Mesenchymal stem cell (in vitro differentiated cells and primary cell): ENCODE results near the gene KNSTRN.

Source experiments
- DNase-seq: peaks from one replicate; pipeline ENCODE4 v3.0.0-alpha.2; 2013
- H2AFZ ChIP-seq: one replicate; pipeline ENCODE4 v1.6.1; 2013; ENCODE audit warnings: low read depth, mild to moderate bottlenecking, control low read depth, inconsistent platforms, low read length, moderate library complexity
- H2AK5ac ChIP-seq: 2 replicates; pipeline ENCODE4 v1.6.1; 2013; ENCODE audit warnings: low read length, moderate library complexity, mild to moderate bottlenecking, inconsistent platforms; ENCODE audit not compliant: severe bottlenecking
- H2BK120ac ChIP-seq: one replicate; pipeline ENCODE4 v1.6.1; 2013; ENCODE audit warnings: low read depth, mild to moderate bottlenecking, inconsistent platforms, low read length, moderate library complexity
- H2BK12ac ChIP-seq, 2 experiments: one replicate each; pipeline ENCODE4 v1.6.1; 2013; ENCODE audit warnings: inconsistent platforms in 2 of 2, low read length in 2 of 2, mild to moderate bottlenecking in 2 of 2, moderate library complexity in 2 of 2, control low read depth in 1 of 2
- H2BK15ac ChIP-seq: one replicate; pipeline ENCODE4 v1.6.1; 2013; ENCODE audit warnings: mild to moderate bottlenecking, low read depth, inconsistent platforms; ENCODE audit not compliant: poor library complexity, severe bottlenecking
- H2BK5ac ChIP-seq: 2 replicates; pipeline ENCODE4 v1.6.1; 2013; ENCODE audit warnings: low read depth, mild to moderate bottlenecking, low read length, control low read depth, inconsistent platforms; ENCODE audit not compliant: poor library complexity, severe bottlenecking
- H3K14ac ChIP-seq, 2 experiments: one replicate each; pipeline ENCODE4 v1.6.1; 2013; ENCODE audit warnings: inconsistent platforms in 2 of 2, low read length in 2 of 2, control low read depth in 1 of 2, mild to moderate bottlenecking in 1 of 2, moderate library complexity in 1 of 2
- H3K18ac ChIP-seq, 2 experiments: one replicate each; pipeline ENCODE4 v1.6.1; 2013; ENCODE audit warnings: inconsistent platforms in 2 of 2, low read length in 2 of 2, control low read depth in 1 of 2, low read depth in 1 of 2, mild to moderate bottlenecking in 1 of 2
- H3K23ac ChIP-seq, 2 experiments: one replicate each; pipeline ENCODE4 v1.6.1; 2013; ENCODE audit warnings: inconsistent platforms in 2 of 2, low read length in 2 of 2, mild to moderate bottlenecking in 2 of 2, moderate library complexity in 2 of 2, control low read depth in 1 of 2
- H3K27ac ChIP-seq: 2 replicates; pipeline ENCODE4 v1.5.1; 2013; ENCODE audit warnings: mild to moderate bottlenecking, moderate library complexity, low read length, control low read depth, inconsistent platforms; ENCODE audit not compliant: poor library complexity, severe bottlenecking
- H3K27me3 ChIP-seq, 2 experiments: 2 replicates each; pipeline versions ENCODE4 v1.6.1 to v1.7.0; 2013; ENCODE audit warnings: low read length in 2 of 2, mild to moderate bottlenecking in 2 of 2, moderate library complexity in 2 of 2, control low read depth in 1 of 2, inconsistent platforms in 1 of 2; ENCODE audit not compliant: control insufficient read depth in 1 of 2, insufficient read depth in 1 of 2
- H3K36me3 ChIP-seq, 2 experiments: 2 replicates each; pipeline versions ENCODE4 v1.6.1 to v1.7.0; 2013; ENCODE audit warnings: low read length in 2 of 2, control low read depth in 1 of 2, inconsistent platforms in 1 of 2, low read depth in 1 of 2, mild to moderate bottlenecking in 1 of 2; ENCODE audit not compliant: insufficient read depth in 2 of 2, control insufficient read depth in 1 of 2
- H3K4ac ChIP-seq, 2 experiments: one replicate each; pipeline ENCODE4 v1.6.1; 2013; ENCODE audit warnings: inconsistent platforms in 2 of 2, low read length in 2 of 2, mild to moderate bottlenecking in 2 of 2, moderate library complexity in 2 of 2, control low read depth in 1 of 2, low read depth in 1 of 2
- H3K4me1 ChIP-seq: 2 replicates; pipeline ENCODE4 v1.6.1; 2013; ENCODE audit warnings: low read depth, low read length, control low read depth; ENCODE audit not compliant: control insufficient read depth, insufficient read depth
- H3K4me2 ChIP-seq: 2 replicates; pipeline ENCODE4 v1.6.1; 2013; ENCODE audit warnings: low read length, mild to moderate bottlenecking, inconsistent platforms; ENCODE audit not compliant: poor library complexity, severe bottlenecking
- H3K4me3 ChIP-seq, 2 experiments: 2 replicates each; pipeline versions ENCODE4 v1.5.1 to v1.7.0; 2013; ENCODE audit warnings: low read length in 2 of 2, mild to moderate bottlenecking in 2 of 2, control low read depth in 1 of 2, low read depth in 1 of 2; ENCODE audit not compliant: insufficient read depth in 1 of 2
- H3K79me1 ChIP-seq: replicated peaks from 2 replicates; pipeline ENCODE4 v1.6.1; 2013; ENCODE audit warnings: mild to moderate bottlenecking, control low read depth, low read length, inconsistent platforms; ENCODE audit not compliant: poor library complexity, severe bottlenecking
- H3K9ac ChIP-seq: 2 replicates; pipeline ENCODE4 v1.7.0; 2013; ENCODE audit warnings: mild to moderate bottlenecking, low read length, moderate library complexity
- H3K9me3 ChIP-seq: 2 replicates; pipeline ENCODE4 v1.7.0; 2013; ENCODE audit warnings: mild to moderate bottlenecking, low read length; ENCODE audit not compliant: control insufficient read depth
- H4K8ac ChIP-seq: one replicate; pipeline ENCODE4 v1.6.1; 2013; ENCODE audit warnings: inconsistent platforms, mild to moderate bottlenecking, low read length, moderate library complexity
- H4K91ac ChIP-seq: one replicate; pipeline ENCODE4 v1.6.1; 2013; ENCODE audit warnings: mild to moderate bottlenecking, low read length, inconsistent platforms
- WGBS: methylation state at CpG from one replicate; pipeline ENCODE4 v1.1.7; 2013; ENCODE audit warnings: mixed read lengths; 5-methylcytosine and 5-hydroxymethylcytosine counted together

The KNSTRN gene

DNA sequence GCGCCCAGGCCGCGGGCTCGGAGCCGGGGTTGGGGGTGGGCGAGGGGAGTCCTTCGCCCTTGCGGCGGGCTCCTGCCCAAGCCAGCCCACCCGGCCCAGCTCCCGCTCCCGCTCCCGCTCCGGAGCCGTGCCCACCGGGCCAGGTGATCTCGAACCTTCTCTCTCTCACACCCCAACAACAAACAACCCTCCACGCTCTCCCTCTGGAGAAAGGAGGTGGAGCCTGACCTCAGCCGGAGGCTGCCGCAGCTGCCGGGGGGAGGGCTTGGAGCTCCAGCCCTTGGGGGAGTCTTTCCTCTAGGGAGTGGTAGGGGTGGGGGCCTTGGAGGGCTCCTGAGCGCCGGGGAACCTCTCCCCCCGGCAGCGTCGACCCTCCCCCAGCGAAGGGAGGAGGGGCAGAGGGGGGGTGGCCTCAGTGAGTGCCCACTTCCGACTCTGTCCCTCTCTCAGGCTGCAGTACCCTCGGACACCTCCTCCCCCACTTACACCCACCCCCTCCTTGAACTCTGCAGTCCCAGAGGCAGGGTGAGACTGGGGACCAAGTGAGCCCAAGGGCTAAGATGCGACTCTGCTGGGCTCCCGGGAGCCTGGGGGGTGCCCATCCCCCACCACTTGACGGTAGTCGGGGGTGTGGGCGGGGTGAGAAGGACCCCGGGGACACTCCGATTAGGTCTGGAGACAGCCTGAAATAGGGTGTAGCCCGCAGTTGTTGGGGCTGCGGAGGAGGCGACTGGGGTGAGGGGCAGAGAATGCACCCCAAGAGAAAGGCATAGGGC, 53.8 kb downstream of the KNSTRN start:
- Histone ChIP-seq H3K4me1 (peaks cover 27% of the 10 kb centered on the region), H2BK12ac (peak overlapping the region in 1 of 2 experiments; percentile 2), H2AFZ (peak overlapping the region; percentile 57), H3K14ac (peak overlapping the region in 1 of 2 experiments; percentile 3), H3K18ac (peak overlapping the region; percentile 5 to 67), H2AK5ac (no peak overlapping the region), H3K27me3 (peaks cover 64 to 66% of the 10 kb centered on the region in 2 experiments), H4K91ac (peak overlapping the region; percentile 54), H2BK5ac (no peak overlapping the region), H3K79me1 (no peaks in the 10 kb centered on the region), H3K9ac (peak overlapping the region; percentile 29), H3K9me3 (no peaks in the 10 kb centered on the region), H3K27ac (no peak overlapping the region), H3K4me2 (peak overlapping the region; percentile 87), H3K4me3 (peak overlapping the region; percentile 50 to 70), H4K8ac (peak overlapping the region; percentile 83), H2BK120ac (peak overlapping the region; percentile 74), H2BK15ac (no peak overlapping the region), H3K36me3 (no peaks in the 10 kb centered on the region), H3K23ac (no peak overlapping the region), H3K4ac (no peak overlapping the region)
- 3% methylated on average over 22 of the region's 39 CpGs for whole genome bisulfite sequencing
- no peak for DNase-seq

DNA sequence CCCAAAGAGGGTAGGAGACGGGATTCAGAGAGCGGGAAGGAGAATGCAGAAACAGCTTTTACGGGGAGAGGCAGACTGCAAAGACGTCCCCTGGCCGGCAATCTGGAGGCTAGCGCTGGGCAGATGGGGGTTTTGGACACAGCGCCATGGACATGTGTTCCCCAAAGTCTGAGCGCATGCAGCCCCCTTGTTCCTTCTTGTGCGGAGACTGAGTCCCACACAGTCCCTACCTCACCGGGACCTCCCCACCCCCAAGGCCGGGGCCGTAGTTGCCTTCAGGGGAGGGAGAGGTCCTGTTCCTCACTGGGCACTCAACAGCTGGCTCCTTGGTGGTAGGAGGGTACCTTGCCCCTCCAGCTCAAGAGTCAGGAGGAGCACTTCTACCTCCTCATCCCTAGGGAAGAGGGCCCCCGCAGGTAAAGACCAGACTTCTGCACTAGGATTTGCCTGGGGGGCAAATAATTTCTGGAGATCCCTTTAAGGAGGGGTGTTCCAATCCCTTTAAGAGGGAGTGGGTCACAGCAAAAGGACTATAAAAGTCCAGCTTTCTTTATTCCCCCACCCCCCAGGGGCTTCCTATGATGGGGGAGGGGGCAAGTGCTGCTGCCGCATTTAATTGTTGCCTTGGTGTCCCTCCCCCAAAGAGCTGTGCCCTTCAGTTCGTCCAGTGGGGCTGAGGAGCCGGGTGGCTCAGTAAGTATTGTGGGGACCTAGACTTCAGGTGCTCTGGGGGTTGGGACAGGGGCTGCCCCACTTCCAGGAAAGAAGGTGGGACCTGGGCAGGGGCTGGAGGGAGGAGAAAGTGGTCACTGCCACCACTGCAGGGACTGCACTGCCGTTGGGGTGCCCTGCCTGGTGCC, 54.6 kb downstream of the KNSTRN start:
- Histone ChIP-seq H3K4me3 (peak overlapping the region in 1 of 2 experiments; percentile 70), H3K9ac (peak overlapping the region; percentile 29), H2BK120ac (no peak overlapping the region), H2BK12ac (peak overlapping the region in 1 of 2 experiments; percentile 59), H3K4me2 (peak overlapping the region; percentile 87), H2BK5ac (no peak overlapping the region), H2AFZ (no peak overlapping the region), H3K14ac (no peak overlapping the region), H3K23ac (no peak overlapping the region), H3K27ac (no peak overlapping the region), H3K4me1 (peaks cover 27% of the 10 kb centered on the region), H2BK15ac (no peak overlapping the region), H3K36me3 (no peaks in the 10 kb centered on the region), H3K79me1 (no peaks in the 10 kb centered on the region), H4K8ac (peak overlapping the region; percentile 83), H4K91ac (peak overlapping the region; percentile 55), H3K4ac (no peak overlapping the region), H2AK5ac (no peak overlapping the region), H3K18ac (peak overlapping the region in 1 of 2 experiments; percentile 6), H3K27me3 (peaks cover 64 to 66% of the 10 kb centered on the region in 2 experiments), H3K9me3 (no peaks in the 10 kb centered on the region)
- no peak for DNase-seq
- 14% methylated on average over 14 of the region's 17 CpGs for WGBS

DNA sequence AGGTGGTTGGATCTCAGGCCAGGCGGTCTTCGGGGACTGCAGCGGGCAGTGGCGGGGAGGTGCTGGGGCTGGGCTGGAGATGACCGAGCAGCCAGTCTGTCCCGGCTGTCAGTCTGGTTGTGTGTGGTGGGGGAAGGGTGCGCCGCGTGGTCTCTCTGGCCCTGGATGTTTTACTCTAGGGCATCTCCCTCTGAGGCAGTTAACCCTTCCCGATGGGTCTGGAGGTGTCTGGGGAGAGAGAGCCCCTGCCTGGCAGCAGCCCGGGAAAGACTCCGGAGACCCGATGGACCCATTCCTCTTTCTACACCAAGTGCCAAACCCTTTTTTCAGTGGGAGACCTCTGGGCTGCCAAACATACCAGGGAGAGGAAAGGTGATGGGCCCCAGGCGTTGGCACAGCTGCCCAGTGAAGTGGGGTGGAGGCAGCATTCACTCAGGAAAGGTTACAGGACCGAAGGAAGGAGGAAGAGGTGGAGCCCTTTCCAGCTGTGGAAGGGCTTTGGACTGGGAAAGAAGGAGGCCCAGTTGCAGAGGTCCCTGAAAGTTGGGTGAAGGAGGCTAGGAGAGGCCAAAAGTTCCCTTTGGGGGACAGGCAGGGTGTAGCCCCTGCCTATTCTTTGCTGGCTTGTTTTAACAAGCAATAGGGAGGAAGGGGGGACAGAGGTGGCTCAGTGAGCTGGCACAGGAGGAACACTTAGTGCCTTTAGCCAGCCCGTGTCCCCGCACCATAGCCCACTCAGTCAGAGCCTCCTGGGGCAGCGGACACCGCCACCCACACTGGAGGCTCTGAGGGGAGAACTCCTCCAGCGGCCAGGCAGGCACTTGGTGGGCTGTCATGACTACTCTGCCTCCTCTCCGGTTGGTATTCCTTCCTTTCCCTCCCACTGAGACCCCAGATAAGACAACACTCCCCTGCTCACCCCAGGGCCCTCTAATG, 55.5 kb downstream of the KNSTRN start:
- no peak overlapping the region for H4K8ac ChIP-seq
- H3K36me3 ChIP-seq, result peaks cover 0 to 3% of the 10 kb centered on the region in 2 experiments
- no peak overlapping the region for H3K4ac ChIP-seq
- H2BK15ac ChIP-seq, result peak overlapping the region; percentile 28
- H3K4me2 ChIP-seq, result no peak overlapping the region
- H3K27ac ChIP-seq, result no peak overlapping the region
- H2BK12ac ChIP-seq, result peak overlapping the region in 1 of 2 experiments; percentile 15
- peaks cover 56 to 66% of the 10 kb centered on the region in 2 experiments for H3K27me3 ChIP-seq
- H2BK120ac ChIP-seq, result no peak overlapping the region
- no peak overlapping the region for H3K9ac ChIP-seq
- 57% methylated on average over 14 of the region's 21 CpGs for WGBS
- no peaks in the 10 kb centered on the region for H3K9me3 ChIP-seq
- no peak overlapping the region for H2AK5ac ChIP-seq
- peak overlapping the region in 1 of 2 experiments; percentile 11 for H3K18ac ChIP-seq
- DNase-seq, result no peak
- no peak overlapping the region for H3K14ac ChIP-seq
- H3K79me1 ChIP-seq, result peaks cover 2% of the 10 kb centered on the region
- H2AFZ ChIP-seq, result no peak overlapping the region
- H3K4me3 ChIP-seq, result no peak overlapping the region
- peaks cover 33% of the 10 kb centered on the region for H3K4me1 ChIP-seq
- H4K91ac ChIP-seq, result peak overlapping the region; percentile 55
- H3K23ac ChIP-seq, result peak overlapping the region in 1 of 2 experiments; percentile 16
- no peak overlapping the region for H2BK5ac ChIP-seq
